HepG2 (cell line): ENCODE measurements around the gene MAP1LC3B. TPM values are rescaled to one million over a fixed set of nuclear protein-coding genes. Genes with fewer than 3 reads are reported as not detected.
A peak's percentile ranks its signal among the peaks of the same experiment; 100 is the strongest.

Experiments used
- ATAC-seq: fragments of 200-7000 bp; cut with Tn5 transposase; 3 replicates; pipeline ENCODE4 v1.9.1; 2020; ENCODE audit warnings: mild to moderate bottlenecking, moderate library complexity
- BruUV-seq: library from RNA; stranded (reverse); fragments of 400-500 nt; replicated peaks from 2 replicates; lab custom pipeline; 2021; lab: Mats Ljungman, UMichigan
- CTCF ChIA-PET: fragments of 300-600 bp; formaldehyde crosslinking; extraction: SDS; loops from one replicate; lab custom pipeline; 2021; ENCODE audit warnings: low total read pairs, inconsistent platforms, low intra/inter-chr PET ratio; lab: Yijun Ruan, JAX
- POLR2A ChIA-PET: fragments of 350-600 bp; sonication (Branson Sonifier 250); formaldehyde crosslinking; loops from one replicate; lab custom pipeline; 2020; ENCODE audit warnings: antibody characterized with exemption, inconsistent platforms; lab: Yijun Ruan, JAX
- DNase-seq: peaks from one replicate; pipeline ENCODE4 v3.0.0-alpha.2; 2015; ENCODE audit warnings: low spot score
- FAIRE-seq: peaks from 3 replicates; lab custom pipeline; 2011; peaks lifted over from hg19 to GRCh38; lab: Jason Lieb, UNC
- H2AFZ ChIP-seq: one replicate; pipeline ENCODE4 v1.6.1; 2011; ENCODE audit warnings: low read length, inconsistent platforms
- H3K27ac ChIP-seq: fragments of 300-600 bp; 3 replicates; pipeline ENCODE4 v1.8.0; 2011; ENCODE audit warnings: mixed run types, mild to moderate bottlenecking, mixed read lengths, low read length, inconsistent platforms; ENCODE audit not compliant: insufficient read depth; ENCODE audit errors: extremely low read length
- H3K27me3 ChIP-seq, 2 experiments: fragments of 200-600 bp in 1 of 2; 2 replicates in 1 of 2; 3 replicates in 1 of 2; pipeline versions ENCODE4 v1.6.0 to v1.8.0; 2011; ENCODE audit warnings: low read length in 2 of 2, mild to moderate bottlenecking in 2 of 2, moderate library complexity in 2 of 2, inconsistent platforms in 1 of 2; ENCODE audit not compliant: insufficient read depth in 2 of 2, control insufficient read depth in 1 of 2
- H3K36me3 ChIP-seq, 2 experiments: fragments of 200-600 bp in 1 of 2; replicated peaks in 1 of 2; 2 replicates in 1 of 2; 3 replicates in 1 of 2; pipeline versions ENCODE4 v1.5.1 to v1.8.0; 2011; ENCODE audit warnings: low read length in 2 of 2, inconsistent platforms in 1 of 2; ENCODE audit not compliant: insufficient read depth in 2 of 2, control insufficient read depth in 1 of 2
- H3K4me1 ChIP-seq: 2 replicates; pipeline ENCODE4 v1.5.1; 2012; ENCODE audit warnings: low read length, inconsistent platforms; ENCODE audit not compliant: insufficient read depth
- H3K4me2 ChIP-seq: 2 replicates; pipeline ENCODE4 v1.6.0; 2011; ENCODE audit warnings: low read depth, low read length, inconsistent platforms
- H3K4me3 ChIP-seq, 3 experiments: fragments of 200-600 bp in 1 of 3; sonication (generic), shearing (Covaris generic) in 1 of 3; replicated peaks in 1 of 3; 2 replicates each; pipeline ENCODE4 v1.5.1; 2011 to 2016; ENCODE audit warnings: low read length in 3 of 3, inconsistent platforms in 2 of 3, low read depth in 2 of 3, mild to moderate bottlenecking in 2 of 3, control low read depth in 1 of 3, mixed read lengths in 1 of 3; ENCODE audit not compliant: insufficient read depth in 1 of 3
- H3K79me2 ChIP-seq: one replicate; pipeline ENCODE4 v1.6.1; 2011; ENCODE audit warnings: low read length, inconsistent platforms; ENCODE audit not compliant: insufficient read depth
- H3K9ac ChIP-seq: 2 replicates; pipeline ENCODE4 v1.6.0; 2011; ENCODE audit warnings: mild to moderate bottlenecking, low read depth, low read length, inconsistent platforms; ENCODE audit not compliant: insufficient read depth
- H3K9me3 ChIP-seq: 2 replicates; pipeline ENCODE4 v1.5.1; 2012; ENCODE audit warnings: mild to moderate bottlenecking, low read length
- H4K20me1 ChIP-seq: 2 replicates; pipeline ENCODE4 v1.6.0; 2011; ENCODE audit warnings: inconsistent platforms, mild to moderate bottlenecking, low read length, moderate library complexity; ENCODE audit not compliant: insufficient read depth
- ATF7-NPFF ChIP-seq: sonication (generic); formaldehyde crosslinking; IDR thresholded peaks from 2 replicates; pipeline ENCODE4 v1.8.1; 2023; ENCODE audit warnings: mild to moderate bottlenecking, low read depth, missing genetic modification reagents, moderate library complexity
- MATR3 ChIP-seq: sonication (generic); formaldehyde crosslinking; IDR thresholded peaks from 2 replicates; pipeline ENCODE4 v1.4.0; 2020; ENCODE audit warnings: missing genetic modification reagents
- MED1 ChIP-seq: sonication (generic); formaldehyde crosslinking; IDR thresholded peaks from 2 replicates; pipeline ENCODE4 v1.4.0; 2020; ENCODE audit warnings: missing genetic modification reagents
- PAF1 ChIP-seq: IDR thresholded peaks from 2 replicates; pipeline ENCODE4 v1.6.1; 2016; ENCODE audit warnings: missing genetic modification reagents, missing compliant biosample characterization
- POLR2A ChIP-seq, 2 experiments: IDR thresholded peaks; 2 replicates each; pipeline ENCODE4 v1.6.1; 2011; ENCODE audit warnings: low read depth in 2 of 2, low read length in 2 of 2, mild to moderate bottlenecking in 1 of 2, moderate library complexity in 1 of 2; ENCODE audit not compliant: insufficient read depth in 1 of 2
- POLR2AphosphoS2 ChIP-seq: IDR thresholded peaks from 2 replicates; pipeline ENCODE4 v1.6.1; 2011; ENCODE audit warnings: low read depth, low read length, improper control_type of control experiment
- POLR2AphosphoS5 ChIP-seq: IDR thresholded peaks from 2 replicates; pipeline ENCODE4 v1.6.1; 2012; ENCODE audit warnings: low read depth, low read length
- RBM22 ChIP-seq: fragments of 200-400 bp; formaldehyde crosslinking; optimal IDR thresholded peaks from 2 replicates; pipeline ENCODE3; 2017; ENCODE audit warnings: mild to moderate bottlenecking, low read length, moderate library complexity
- SAFB2 ChIP-seq: sonication (generic); formaldehyde crosslinking; IDR thresholded peaks from 2 replicates; pipeline ENCODE4 v1.5.1; 2020; ENCODE audit warnings: missing genetic modification reagents, low read depth, mild to moderate bottlenecking, borderline replicate concordance
- SPEN ChIP-seq: sonication (generic); formaldehyde crosslinking; IDR thresholded peaks from 2 replicates; pipeline ENCODE4 v1.5.1; 2020; ENCODE audit warnings: low read depth, mild to moderate bottlenecking, missing genetic modification reagents
- SSRP1 ChIP-seq: IDR thresholded peaks from 2 replicates; pipeline ENCODE4 v1.6.1; 2016; ENCODE audit warnings: control low read depth
- WGBS: methylation state at CpG from one replicate; pipeline ENCODE4 v1.1.6; 2017; ENCODE audit warnings: low lambda C conversion rate; 5-methylcytosine and 5-hydroxymethylcytosine counted together
- in situ Hi-C: cut with HindIII; loops from 2 replicates; pipeline ENCODE4 v1.10.0; 2017; ENCODE audit warnings: low pct_unique_long_range_greater_than_20kb; ENCODE audit not compliant: extremely low pct_ligation_motif_present
- intact Hi-C: fragments of 100-400 bp; cut with micrococcal nuclease; formaldehyde crosslinking; loops from one replicate; pipeline ENCODE4 v1.10.0; 2022; ENCODE audit not compliant: unreplicated experiment
- polyA plus RNA-seq, 8 experiments: library from polyadenylated mRNA; depleted of rRNA in 3 of 8; stranded (reverse) in 7 of 8; unstranded in 1 of 8; fragments of >200 nt; fragmentation: Illumina TruSeq in 4 of 8; extraction: Trizol in 4 of 8; gene quantifications; 2 replicates each; pipeline versions ENCODE4 v1.2.1 to v1.2.3, GENCODE V29; 2011 to 2016; ENCODE audit warnings: low read depth in 4 of 8, missing spikeins in 1 of 8, mixed read lengths in 1 of 8; ENCODE audit not compliant: insufficient read depth in 1 of 8
- total RNA-seq, 5 experiments: library from RNA; depleted of rRNA; stranded (reverse); fragments of >200 nt; fragmentation: Illumina TruSeq; extraction: Trizol; gene quantifications; 2 replicates each; pipeline ENCODE4 v1.2.3, GENCODE V29; 2016; ENCODE audit warnings: low read depth in 1 of 5
- TF ChIP-seq, protein P1 (sequence below): sonication (generic); formaldehyde crosslinking; IDR thresholded peaks from 2 replicates; pipeline ENCODE4 v1.8.1; 2023; ENCODE audit warnings: mild to moderate bottlenecking, inconsistent platforms, moderate library complexity, missing genetic modification reagents, borderline replicate concordance

Gene MAP1LC3B
- total and polyA plus RNA-seq, 2 of the 13 experiments (the other 11 are each of a cell fraction or from before 2014, with no cell fraction given): 15.7 to 37.4 TPM

DNA sequence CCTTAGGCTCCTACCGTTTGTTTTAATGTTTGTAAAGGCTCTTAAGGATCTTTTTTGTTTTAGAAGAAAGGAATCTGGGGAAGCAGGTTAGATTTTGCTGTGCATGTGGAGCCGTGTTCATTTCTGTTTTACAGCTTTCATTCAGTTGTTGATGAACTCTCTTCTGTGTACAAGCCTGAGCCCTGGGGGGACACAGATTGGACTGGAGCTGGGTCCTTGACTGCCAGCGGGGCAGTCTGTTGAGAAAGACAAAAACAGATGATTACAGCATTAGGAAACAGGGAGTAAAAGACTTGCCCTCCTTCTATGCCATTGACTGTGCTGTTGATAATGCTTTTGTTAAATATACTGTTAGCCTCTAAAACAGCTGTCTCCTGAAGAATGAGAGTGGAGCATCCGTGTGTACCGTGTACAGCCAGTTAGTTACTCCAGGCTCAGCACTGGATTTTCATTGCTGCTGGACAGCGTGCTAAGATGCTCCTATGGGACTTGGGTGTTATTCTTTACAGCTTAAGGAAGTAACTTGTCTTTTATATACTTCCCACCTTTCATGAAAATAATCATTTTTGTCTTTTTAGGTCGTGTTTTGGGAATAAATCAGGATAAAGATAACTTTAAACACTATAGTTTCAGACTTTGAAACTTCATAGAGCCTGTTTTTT is 3.2 kb downstream of the MAP1LC3B start:
- ChIA-PET CTCF (interaction anchor here (0.8 to 2.5 kb wide), 3 partner anchors 70 to 97 kb away, joined by 3 to 12 read pairs (median 9); partner anchors contain the start of gene C16orf95), POLR2A (interaction anchor here (2.2 to 6.5 kb wide), 3 partner anchors 10 to 71 kb away, joined by 5 to 125 read pairs (median 16); partner anchors contain the start of gene FBXO31)
- no peak for DNase-seq
- Histone ChIP-seq H3K9ac (no peak overlapping the region), H3K4me2 (peak overlapping the region; percentile 90), H4K20me1 (peaks cover 54% of the 10 kb centered on the region), H3K79me2 (peaks cover 66% of the 10 kb centered on the region), H3K4me1 (peaks cover 35% of the 10 kb centered on the region), H3K4me3 (no peak overlapping the region), H3K27ac (no peak overlapping the region), H3K36me3 (peaks cover 9 to 25% of the 10 kb centered on the region in 2 experiments), H2AFZ (no peak overlapping the region), H3K9me3 (no peaks in the 10 kb centered on the region), H3K27me3 (no peaks in the 10 kb centered on the region; a peak in 1 of 5 replicates)
- FAIRE-seq: no peak
- 88% methylated on average over 7 of the region's 7 CpGs for WGBS
- BruUV-seq: no TSS peak
- TF ChIP-seq ATF7-NPFF (CRISPR knock-in tag): 0 out of 2 replicates have a peak, but pooled peaks have one; percentile 24
- no peak for TF ChIP-seq MATR3 (CRISPR knock-in tag)
- in situ Hi-C loops (loop anchor here (25.0 kb wide), 1 partner anchor 467 kb away; the partner anchor contains the start of gene SLC7A5), intact Hi-C loops (loop anchor here (2.0 kb wide), 1 partner anchor 15 kb away; no protein-coding TSS in a partner anchor)
- no peak for ATAC-seq

DNA sequence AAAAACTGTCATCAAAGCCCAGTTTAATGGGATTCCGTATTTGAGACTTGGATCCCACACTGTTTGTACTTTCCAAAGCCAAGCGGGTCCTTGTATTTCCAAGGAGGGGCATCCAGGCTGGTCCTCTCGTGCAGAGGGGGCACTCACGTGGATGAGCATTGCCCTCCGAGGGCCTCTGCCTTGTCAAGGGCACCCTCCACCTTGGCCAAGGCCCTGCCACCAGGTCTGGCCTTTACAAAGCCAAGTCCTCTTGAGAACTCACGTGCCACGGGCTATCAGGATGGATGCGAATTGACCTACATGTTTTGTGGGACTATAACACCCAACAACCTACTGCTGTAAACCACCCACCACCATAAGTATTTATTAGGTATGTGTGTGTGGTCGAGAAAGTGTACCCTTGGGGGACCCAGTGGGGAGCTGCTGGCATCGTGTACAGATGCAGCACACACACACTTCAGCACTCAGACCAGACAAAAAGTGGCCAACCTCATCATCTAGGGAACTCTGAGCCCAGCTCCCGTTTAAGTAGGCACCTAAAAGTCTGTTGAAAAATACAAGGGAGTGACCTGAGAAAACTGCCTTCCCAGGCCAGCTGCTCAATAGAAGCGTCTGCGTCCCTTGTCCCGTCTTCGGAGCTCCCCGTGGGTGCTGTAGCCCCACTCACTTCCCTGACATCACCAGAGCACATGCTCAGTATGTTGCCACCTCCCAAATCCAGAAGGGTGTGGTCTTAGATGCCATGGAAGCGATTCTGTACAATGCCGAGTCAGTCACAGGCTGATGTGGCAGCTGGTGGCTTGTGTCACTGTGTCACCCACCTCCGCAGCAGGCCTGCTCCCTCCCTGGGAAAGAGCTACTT is 12.9 kb downstream of the MAP1LC3B start:
- H3K4me2 ChIP-seq: no peak overlapping the region
- no peak for DNase-seq
- no peak overlapping the region for H3K27ac ChIP-seq
- no peaks in the 10 kb centered on the region for H3K27me3 ChIP-seq
- intact Hi-C loops (no loop called here), in situ Hi-C loops (no loop called here)
- no peaks in the 10 kb centered on the region for H3K4me1 ChIP-seq
- CTCF ChIA-PET: no interaction called here
- H3K79me2 ChIP-seq: no peaks in the 10 kb centered on the region
- WGBS: 96% methylated on average over 19 of the region's 19 CpGs
- H4K20me1 ChIP-seq: peaks cover 7% of the 10 kb centered on the region; the same call in 1 of the 2 replicates
- H3K4me3 ChIP-seq: no peak overlapping the region
- H2AFZ ChIP-seq: no peak overlapping the region
- FAIRE-seq: no peak
- no TSS peak for BruUV-seq
- H3K9ac ChIP-seq: no peak overlapping the region
- POLR2A ChIA-PET: interaction anchor here (1.0 to 3.0 kb wide), 4 partner anchors 10 to 88 kb away, joined by 3 to 16 read pairs (median 3); partner anchors contain the start of genes C16orf95 and FBXO31
- peak; percentile 36 for ATAC-seq
- no peaks in the 10 kb centered on the region for H3K9me3 ChIP-seq
- H3K36me3 ChIP-seq: peaks cover 19 to 66% of the 10 kb centered on the region in 2 experiments
- TF ChIP-seq SSRP1 (CRISPR knock-in tag): 0 out of 2 replicates have a peak, but pooled peaks have one; percentile 55
- TF ChIP-seq POLR2AphosphoS5: peak; percentile 54
- peak; percentile 88 for TF ChIP-seq SAFB2 (CRISPR knock-in tag)
- 0 out of 2 replicates have a peak, but pooled peaks have one; percentile 7 for TF ChIP-seq MED1 (CRISPR knock-in tag)
- peak; percentile 38 to 53; a peak in 3 of 4 replicates for TF ChIP-seq POLR2A (IDR thresholded peaks at IDR 0.05; ENCODE audit: insufficient read depth in 1 of 2, low read depth in 2 of 2, low read length in 2 of 2)
- TF ChIP-seq PAF1: peak; percentile 94
- TF ChIP-seq POLR2AphosphoS2: peak; percentile 97
- TF ChIP-seq, protein P1, sequence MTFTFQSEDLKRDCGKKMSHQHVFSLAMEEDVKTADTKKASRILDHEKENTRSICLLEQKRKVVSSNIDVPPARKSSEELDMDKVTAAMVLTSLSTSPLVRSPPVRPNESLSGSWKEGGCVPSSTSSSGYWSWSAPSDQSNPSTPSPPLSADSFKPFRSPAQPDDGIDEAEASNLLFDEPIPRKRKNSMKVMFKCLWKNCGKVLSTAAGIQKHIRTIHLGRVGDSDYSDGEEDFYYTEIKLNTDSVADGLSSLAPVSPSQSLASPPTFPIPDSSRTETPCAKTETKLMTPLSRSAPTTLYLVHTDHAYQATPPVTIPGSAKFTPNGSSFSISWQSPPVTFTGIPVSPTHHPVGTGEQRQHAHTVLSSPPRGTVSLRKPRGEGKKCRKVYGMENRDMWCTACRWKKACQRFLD (CRISPR knock-in tag): 0 out of 2 replicates have a peak, but pooled peaks have one; percentile 22
- no peak for TF ChIP-seq SPEN
- peak; percentile 95 for TF ChIP-seq RBM22
